OCI-LY1 (cell line): ENCODE results near the gene SCRN2.

Experiments used
- H2AFZ ChIP-seq: fragments of 200-600 bp; sonication (generic), shearing (Covaris generic); 2 replicates; pipeline ENCODE4 v1.6.0; 2014; ENCODE audit warnings: antibody characterized with exemption, mild to moderate bottlenecking, low read length
- H3F3A ChIP-seq: fragments of 200-600 bp; sonication (generic), shearing (Covaris generic); 2 replicates; pipeline ENCODE4 v1.6.0; 2014; ENCODE audit warnings: mild to moderate bottlenecking, antibody characterized with exemption, low read length, moderate library complexity; ENCODE audit not compliant: insufficient read depth
- H3K27ac ChIP-seq: fragments of 200-600 bp; sonication (generic); 2 replicates; pipeline ENCODE4 v1.5.1; 2014; ENCODE audit warnings: low read length, mixed run types, mild to moderate bottlenecking, low read depth; ENCODE audit not compliant: poor library complexity, severe bottlenecking
- H3K27me3 ChIP-seq: fragments of 200-600 bp; sonication (generic); 2 replicates; pipeline ENCODE4 v1.6.0; 2014; ENCODE audit warnings: antibody characterized with exemption, mild to moderate bottlenecking, low read length, moderate library complexity; ENCODE audit not compliant: insufficient read depth
- H3K36me3 ChIP-seq: fragments of 200-600 bp; sonication (generic); 2 replicates; pipeline ENCODE4 v1.6.1; 2014; ENCODE audit warnings: mild to moderate bottlenecking, antibody characterized with exemption, low read length, moderate library complexity, mixed read lengths; ENCODE audit not compliant: insufficient read depth
- H3K4me1 ChIP-seq: fragments of 200-600 bp; sonication (generic); 2 replicates; pipeline ENCODE4 v1.5.1; 2014; ENCODE audit warnings: mild to moderate bottlenecking, low read length, moderate library complexity; ENCODE audit not compliant: insufficient read depth, severe bottlenecking
- H3K4me2 ChIP-seq: fragments of 200-600 bp; sonication (generic), shearing (Covaris generic); 2 replicates; pipeline ENCODE4 v1.6.1; 2014; ENCODE audit warnings: low read length
- H3K4me3 ChIP-seq: fragments of 200-600 bp; sonication (generic); 2 replicates; pipeline ENCODE4 v1.5.1; 2014; ENCODE audit warnings: low read length, low read depth, mild to moderate bottlenecking, mixed read lengths; ENCODE audit not compliant: poor library complexity, severe bottlenecking
- H3K79me2 ChIP-seq: fragments of 200-600 bp; shearing (Covaris generic); 2 replicates; pipeline ENCODE4 v1.6.1; 2016; ENCODE audit warnings: mixed run types, low read length, mixed read lengths; ENCODE audit not compliant: insufficient read depth
- H3K9ac ChIP-seq: fragments of 200-600 bp; sonication (generic), shearing (Covaris generic); 2 replicates; pipeline ENCODE4 v1.6.1; 2014; ENCODE audit warnings: mild to moderate bottlenecking, low read length, mixed read lengths
- H3K9me2 ChIP-seq: fragments of 200-600 bp; sonication (generic), shearing (Covaris generic); 2 replicates; pipeline ENCODE4 v1.6.1; 2014; ENCODE audit warnings: low read depth, mild to moderate bottlenecking, low read length, mixed read lengths
- H3K9me3 ChIP-seq: fragments of 200-600 bp; shearing (Covaris generic); 2 replicates; pipeline ENCODE4 v1.6.1; 2014; ENCODE audit warnings: low read length, mixed read lengths
- H4K20me1 ChIP-seq: fragments of 200-600 bp; sonication (generic), shearing (Covaris generic); 2 replicates; pipeline ENCODE4 v1.6.0; 2016; ENCODE audit warnings: mild to moderate bottlenecking, low read length; ENCODE audit not compliant: insufficient read depth
- EZH2 ChIP-seq: fragments of 200-600 bp; sonication (generic), shearing (Covaris generic); IDR thresholded peaks from 2 replicates; pipeline ENCODE4 v1.8.0; 2017; ENCODE audit warnings: borderline replicate concordance, mixed run types, mild to moderate bottlenecking, antibody characterized with exemption, low read length, moderate library complexity, mixed read lengths
- TF ChIP-seq, protein P1 (sequence below): fragments of 200-600 bp; sonication (generic), shearing (Covaris generic); IDR thresholded peaks from 2 replicates; pipeline ENCODE4 v1.5.1; 2017; ENCODE audit warnings: mild to moderate bottlenecking, antibody characterized with exemption, low read length, moderate library complexity, mixed read lengths

SCRN2 gene

GRCh38 chr17:47879028-47879585 lies 38.0 kb upstream of the SCRN2 start:
- no peak overlapping the region for H3K9ac ChIP-seq
- no peaks in the 10 kb centered on the region for H3F3A ChIP-seq
- no peaks in the 10 kb centered on the region for H3K9me3 ChIP-seq
- H3K36me3 ChIP-seq, result no peaks in the 10 kb centered on the region
- no peak overlapping the region for H3K4me3 ChIP-seq
- no peak overlapping the region for H2AFZ ChIP-seq
- H3K4me1 ChIP-seq, result no peaks in the 10 kb centered on the region
- no peak overlapping the region for H3K27ac ChIP-seq
- no peaks in the 10 kb centered on the region for H3K79me2 ChIP-seq
- H3K4me2 ChIP-seq, result no peak overlapping the region
- TF ChIP-seq, protein P1, sequence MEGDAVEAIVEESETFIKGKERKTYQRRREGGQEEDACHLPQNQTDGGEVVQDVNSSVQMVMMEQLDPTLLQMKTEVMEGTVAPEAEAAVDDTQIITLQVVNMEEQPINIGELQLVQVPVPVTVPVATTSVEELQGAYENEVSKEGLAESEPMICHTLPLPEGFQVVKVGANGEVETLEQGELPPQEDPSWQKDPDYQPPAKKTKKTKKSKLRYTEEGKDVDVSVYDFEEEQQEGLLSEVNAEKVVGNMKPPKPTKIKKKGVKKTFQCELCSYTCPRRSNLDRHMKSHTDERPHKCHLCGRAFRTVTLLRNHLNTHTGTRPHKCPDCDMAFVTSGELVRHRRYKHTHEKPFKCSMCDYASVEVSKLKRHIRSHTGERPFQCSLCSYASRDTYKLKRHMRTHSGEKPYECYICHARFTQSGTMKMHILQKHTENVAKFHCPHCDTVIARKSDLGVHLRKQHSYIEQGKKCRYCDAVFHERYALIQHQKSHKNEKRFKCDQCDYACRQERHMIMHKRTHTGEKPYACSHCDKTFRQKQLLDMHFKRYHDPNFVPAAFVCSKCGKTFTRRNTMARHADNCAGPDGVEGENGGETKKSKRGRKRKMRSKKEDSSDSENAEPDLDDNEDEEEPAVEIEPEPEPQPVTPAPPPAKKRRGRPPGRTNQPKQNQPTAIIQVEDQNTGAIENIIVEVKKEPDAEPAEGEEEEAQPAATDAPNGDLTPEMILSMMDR, result no peak
- no peak for TF ChIP-seq EZH2
- H3K27me3 ChIP-seq, result no peaks in the 10 kb centered on the region; the same call in 1 of the 2 replicates
- H3K9me2 ChIP-seq, result no peaks in the 10 kb centered on the region
- H4K20me1 ChIP-seq, result no peaks in the 10 kb centered on the region

GRCh38 chr17:47878203-47879027 lies 37.3 kb upstream of the SCRN2 start:
- no peaks in the 10 kb centered on the region for H3F3A ChIP-seq
- no peak overlapping the region for H3K27ac ChIP-seq
- no peaks in the 10 kb centered on the region for H3K36me3 ChIP-seq
- no peaks in the 10 kb centered on the region for H3K79me2 ChIP-seq
- no peaks in the 10 kb centered on the region for H3K4me1 ChIP-seq
- H3K27me3 ChIP-seq, result no peaks in the 10 kb centered on the region; the same call in 1 of the 2 replicates
- H3K9ac ChIP-seq, result no peak overlapping the region
- no peak overlapping the region for H3K4me3 ChIP-seq
- no peaks in the 10 kb centered on the region for H4K20me1 ChIP-seq
- H3K4me2 ChIP-seq, result no peak overlapping the region
- H2AFZ ChIP-seq, result no peak overlapping the region
- no peak for TF ChIP-seq EZH2
- TF ChIP-seq, protein P1, result no peak
- H3K9me2 ChIP-seq, result no peaks in the 10 kb centered on the region
- H3K9me3 ChIP-seq, result no peaks in the 10 kb centered on the region

DNA sequence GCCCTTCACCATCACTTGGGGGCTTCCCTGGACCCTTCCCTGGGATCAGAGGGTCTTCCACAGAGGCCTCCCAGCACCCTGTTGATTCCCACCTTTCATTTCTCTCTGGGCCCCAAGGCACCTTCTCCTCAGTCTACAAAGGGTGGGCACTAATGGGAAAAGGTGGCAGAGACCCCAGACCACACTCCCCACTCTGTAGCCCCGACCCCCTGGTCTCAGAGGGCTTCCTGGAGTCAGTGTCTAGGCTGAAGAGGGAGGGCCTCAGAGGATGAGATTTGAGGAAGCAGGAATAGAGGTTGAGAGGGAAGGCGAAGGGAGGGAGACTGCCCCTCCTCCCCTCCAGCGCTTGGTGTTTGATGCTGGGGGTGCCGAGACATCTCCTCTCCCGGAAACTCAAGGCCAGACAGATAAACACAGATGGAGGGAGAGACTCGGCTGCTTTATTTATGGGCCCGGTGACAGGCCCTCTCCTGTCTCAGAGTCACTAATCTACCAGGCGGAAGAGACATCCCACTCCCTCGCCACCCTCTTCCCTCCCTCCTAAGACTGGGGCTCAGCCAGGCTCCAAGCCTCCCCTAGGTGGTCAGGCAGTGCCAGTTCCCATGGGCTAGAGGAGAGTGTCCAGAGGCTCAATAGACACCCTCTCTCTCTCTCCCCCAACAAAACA lies 36.4 kb upstream of the SCRN2 start:
- no peaks in the 10 kb centered on the region; the same call in 1 of the 2 replicates for H3K27me3 ChIP-seq
- no peaks in the 10 kb centered on the region for H3K9me2 ChIP-seq
- H3K4me2 ChIP-seq, result no peak overlapping the region
- H3F3A ChIP-seq, result no peaks in the 10 kb centered on the region
- no peak overlapping the region for H2AFZ ChIP-seq
- H3K4me3 ChIP-seq, result no peak overlapping the region
- no peak for TF ChIP-seq EZH2
- TF ChIP-seq, protein P1, result no peak
- no peaks in the 10 kb centered on the region for H3K36me3 ChIP-seq
- no peaks in the 10 kb centered on the region for H4K20me1 ChIP-seq
- no peaks in the 10 kb centered on the region for H3K9me3 ChIP-seq
- no peak overlapping the region for H3K27ac ChIP-seq
- H3K79me2 ChIP-seq, result no peaks in the 10 kb centered on the region
- H3K4me1 ChIP-seq, result no peaks in the 10 kb centered on the region
- H3K9ac ChIP-seq, result no peak overlapping the region
